Cerebellar cortex (tissue), 1 donor: Measurements from ENCODE around the gene KLF6.
"Not testable (repeated sequence)": the region's sequence is repeated elsewhere in the genome, so short reads cannot be mapped to it uniquely, and the experiment has no call there.

Experiments
- DNase-seq: peaks from one replicate; pipeline ENCODE4 v3.0.0-alpha.2; 2015; ENCODE audit warnings: low spot score

KLF6 gene

DNA sequence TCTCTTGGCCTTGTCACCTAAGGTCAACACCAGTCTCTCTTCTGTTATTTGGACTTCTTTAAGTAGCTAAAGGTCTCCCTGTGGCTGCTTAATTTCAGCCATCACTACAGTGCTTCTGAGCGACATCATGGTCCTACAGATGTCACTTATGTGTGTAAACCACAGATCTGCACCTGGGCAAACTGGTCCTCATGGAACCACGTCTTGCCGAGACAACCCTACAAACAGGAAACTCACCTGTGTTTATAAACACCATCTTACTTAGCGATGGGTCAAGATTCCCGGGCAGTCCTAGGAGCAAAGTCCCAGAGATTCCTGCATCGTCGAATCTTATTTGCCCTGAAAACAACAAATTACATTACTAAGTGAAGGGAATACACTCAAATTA is 27.8 kb downstream of the KLF6 start:
- no peak for DNase-seq

DNA sequence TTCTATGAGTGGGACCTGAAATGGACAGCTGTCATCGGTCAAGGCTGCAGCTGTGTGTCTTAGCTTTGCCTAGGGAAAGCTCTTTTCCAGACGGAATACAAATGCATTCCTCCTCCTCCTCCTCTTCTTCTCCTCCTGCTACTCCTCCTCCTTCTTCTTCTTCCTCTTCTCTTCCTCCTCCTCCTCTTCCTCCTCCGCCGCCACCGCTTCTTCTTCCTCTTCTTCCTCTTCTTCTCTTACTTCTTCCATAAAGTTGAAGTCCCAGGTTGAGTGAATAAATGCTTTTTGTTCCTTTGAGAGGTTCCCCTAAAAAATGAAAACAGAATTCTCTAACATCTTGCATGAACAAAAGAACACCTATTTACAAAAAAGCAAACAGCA is 28.7 kb downstream of the KLF6 start:
- no peak for DNase-seq

DNA sequence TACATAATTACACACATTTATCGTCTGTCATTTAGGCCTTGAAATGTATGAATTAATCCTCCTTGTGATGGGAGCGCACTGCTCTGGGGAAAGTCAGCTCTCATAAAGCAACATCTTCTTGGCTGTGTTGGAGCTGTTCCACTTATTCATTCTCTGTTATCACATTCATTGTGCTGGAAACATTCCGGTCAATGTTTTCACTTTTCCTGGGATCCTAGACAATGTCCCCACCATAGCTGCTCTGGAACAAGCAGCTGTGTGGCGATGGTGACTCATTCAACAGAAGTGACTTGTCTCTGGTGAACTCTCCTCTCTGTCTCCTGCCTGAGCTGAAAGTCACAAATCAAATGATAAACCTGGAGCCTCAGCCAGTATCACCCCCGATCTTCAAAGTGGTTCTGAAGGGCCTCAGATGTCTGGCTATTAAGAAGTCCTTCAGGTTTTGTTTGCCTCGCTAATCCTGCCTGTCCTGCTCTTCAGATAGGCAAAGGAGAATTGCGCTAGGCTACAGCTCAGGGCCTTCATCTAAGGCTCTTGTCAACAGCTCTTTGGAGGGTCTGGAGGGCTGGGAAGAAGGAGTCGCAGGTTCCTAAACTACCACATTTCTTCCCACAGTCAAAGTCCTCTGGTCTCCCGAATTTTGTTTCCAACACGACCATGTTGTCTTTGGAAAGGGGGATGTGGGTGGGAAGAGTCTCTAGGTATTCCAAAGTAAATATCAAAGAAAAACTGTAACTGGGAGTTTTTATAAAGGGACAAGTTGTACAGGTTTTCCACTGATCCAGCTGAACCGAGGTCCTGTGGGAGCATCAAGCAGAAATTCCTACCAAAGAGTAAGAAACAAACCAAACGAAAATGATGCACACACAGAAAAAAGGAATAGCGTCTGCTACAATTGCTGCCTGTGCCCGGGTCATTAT is 29.3 kb downstream of the KLF6 start:
- no peak for DNase-seq

DNA sequence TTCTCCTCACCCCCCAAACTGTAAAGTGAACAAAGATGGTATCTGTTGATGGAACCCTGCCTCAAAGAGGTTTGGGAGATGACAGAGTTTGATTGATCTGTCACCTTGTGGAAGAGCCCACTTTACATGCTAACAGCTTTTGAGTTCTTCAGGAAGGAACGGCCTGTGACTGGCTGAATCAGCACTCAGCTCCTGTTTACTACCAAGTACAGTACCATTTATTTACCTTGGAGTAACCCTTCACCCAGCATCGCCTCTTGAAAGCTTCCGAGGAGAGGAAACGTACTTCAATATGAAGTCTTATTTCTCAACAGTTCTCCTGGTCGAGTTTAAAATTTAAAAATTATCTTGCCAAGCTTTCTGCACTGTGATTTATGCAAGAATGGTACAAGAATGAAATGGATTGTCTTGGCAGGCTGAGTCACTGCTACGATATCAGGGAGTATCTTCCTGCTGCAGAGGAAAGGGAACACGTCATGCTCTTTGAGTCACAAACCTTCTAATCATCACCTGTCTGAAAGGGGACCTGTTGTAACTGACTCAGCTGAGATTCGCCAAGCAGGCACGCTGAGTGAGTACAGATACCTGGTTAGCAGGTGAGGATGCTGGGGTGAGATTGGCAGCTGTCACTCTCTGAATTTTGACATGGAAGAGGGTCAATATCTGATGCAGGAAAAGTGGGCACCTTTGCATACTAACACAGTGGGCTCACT is 30.1 kb downstream of the KLF6 start:
- no peak for DNase-seq

DNA sequence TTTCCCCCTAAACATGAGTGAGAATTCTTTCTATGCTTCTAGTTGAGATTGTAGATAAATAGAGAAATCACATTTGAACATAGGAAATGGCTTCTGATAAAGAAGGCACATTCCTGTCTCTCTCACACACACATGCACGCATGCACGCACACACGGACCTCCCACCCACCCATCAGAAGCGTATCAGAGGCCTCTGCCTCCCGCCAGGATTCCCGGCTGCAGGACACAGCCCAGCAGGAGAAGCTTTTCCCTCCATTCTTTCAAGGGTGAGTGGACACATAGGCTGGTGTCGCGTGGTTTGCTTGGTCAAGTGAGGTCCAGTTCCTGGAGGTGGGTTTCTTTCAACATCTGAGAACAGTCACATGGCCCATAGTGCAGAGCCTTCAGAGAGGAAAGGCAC is 34.2 kb downstream of the KLF6 start:
- DNase-seq: no peak

DNA sequence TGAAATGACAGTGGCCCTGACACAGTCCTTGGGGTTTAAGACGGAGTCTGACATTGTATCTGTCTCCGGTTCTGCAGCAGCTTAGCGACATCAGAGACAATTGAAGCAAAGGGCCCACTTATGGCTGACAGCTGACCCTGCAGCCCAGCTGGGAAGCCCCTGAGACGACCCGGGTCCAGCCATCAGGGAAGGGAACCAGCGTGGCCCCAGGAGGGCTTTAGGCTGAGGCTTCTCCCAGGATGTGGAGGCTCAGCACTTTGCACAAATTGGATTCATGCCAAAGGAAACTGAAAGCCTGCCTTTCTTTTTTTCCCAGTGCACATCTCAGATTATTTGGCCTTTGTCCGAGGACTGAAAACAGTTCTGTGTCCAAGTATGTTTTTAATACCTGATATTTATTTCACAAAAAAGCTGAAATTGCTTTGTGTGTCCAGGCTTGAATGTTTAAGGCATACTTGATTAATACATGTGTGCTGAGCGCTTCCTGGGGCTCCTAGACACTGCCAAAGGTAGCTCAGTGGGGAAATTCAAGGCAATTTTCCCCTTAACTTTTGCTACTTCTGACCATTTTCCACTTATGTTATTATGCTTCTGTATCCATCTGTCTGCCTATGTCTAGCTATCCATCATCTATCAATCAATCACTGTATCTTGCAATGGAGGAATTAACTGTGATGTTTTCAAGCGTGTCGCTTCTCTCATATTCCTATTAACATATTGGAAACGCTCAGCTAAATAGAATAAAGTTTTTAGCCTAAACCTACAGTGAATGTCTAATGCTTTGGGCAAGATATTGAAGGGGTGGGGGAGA is 34.8 kb downstream of the KLF6 start:
- no peak for DNase-seq

DNA sequence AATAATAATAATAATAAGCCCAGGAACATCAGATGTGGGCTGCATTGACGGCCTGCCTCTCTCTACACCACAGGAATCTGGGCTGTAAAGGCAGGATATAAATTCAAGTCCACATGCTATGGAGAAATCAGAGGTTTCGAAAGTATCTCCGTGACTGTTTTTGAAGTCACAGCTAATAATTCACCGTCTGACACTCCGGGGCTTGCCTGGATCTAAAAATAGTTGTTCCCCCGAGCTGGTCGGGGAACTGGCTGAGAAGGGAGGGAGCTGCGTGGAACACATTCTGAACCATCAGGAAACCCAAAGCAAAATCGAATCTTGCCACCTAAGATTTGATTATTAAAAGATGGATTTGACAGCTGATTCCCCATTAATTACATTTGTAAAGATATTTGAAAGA is 35.4 kb downstream of the KLF6 start:
- no peak for DNase-seq

DNA sequence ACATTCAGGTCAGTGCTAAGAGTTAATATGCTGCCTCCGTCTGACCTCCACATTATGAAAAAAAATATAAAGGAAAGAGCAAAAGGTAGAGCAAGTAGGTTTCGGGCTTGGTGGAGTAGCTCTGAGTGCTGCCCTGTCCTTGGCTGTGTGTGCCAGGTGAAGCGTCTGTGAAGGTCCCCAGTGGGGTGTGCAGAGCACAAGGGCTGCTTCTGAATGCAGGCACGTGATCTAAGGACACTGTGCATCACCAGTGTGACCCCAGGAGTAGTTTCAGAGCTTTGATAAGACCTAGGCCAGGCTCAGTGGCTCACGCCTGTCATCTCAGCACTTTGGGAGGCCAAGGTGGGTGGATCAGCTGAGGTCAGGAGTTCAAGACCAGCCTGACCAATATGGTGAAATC is 36.0 kb downstream of the KLF6 start:
- DNase-seq: no peak

DNA sequence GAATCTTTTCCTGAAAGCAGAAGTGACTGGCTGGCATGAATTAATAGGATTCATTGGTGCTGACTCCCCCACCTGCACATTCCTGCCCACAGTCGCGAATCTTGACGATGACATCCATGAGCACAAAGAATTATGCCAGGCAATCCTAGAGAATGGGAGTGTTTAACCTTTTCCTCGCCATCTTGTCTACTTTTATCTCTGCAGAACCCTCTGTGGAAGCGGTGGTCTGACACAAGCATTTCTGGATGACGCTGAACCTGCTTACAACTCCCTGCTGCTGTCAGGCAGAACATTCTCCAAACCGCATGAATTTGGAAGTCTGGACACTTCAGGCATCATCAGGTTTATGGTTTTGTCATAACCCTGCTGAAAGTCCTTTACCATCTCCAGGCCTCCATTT is 36.5 kb downstream of the KLF6 start:
- DNase-seq: no peak

DNA sequence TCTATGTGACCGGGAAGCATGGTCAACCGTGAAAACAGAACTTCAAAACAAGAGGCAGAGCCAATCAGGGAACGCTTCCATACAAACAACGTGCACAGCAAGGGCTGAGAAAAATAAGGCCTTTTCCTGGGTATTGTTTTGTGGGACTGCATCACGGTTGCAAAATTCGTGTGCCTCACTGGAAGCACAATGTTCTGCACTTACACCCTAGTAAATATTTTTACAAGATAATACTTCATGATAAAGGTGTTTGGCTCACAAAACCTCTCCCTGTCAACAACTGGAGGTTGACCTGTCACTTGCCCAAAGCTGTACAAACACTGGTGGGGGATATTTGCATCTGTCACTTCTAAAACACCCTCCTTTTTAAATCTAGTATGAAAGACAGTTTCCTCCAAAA is 37.0 kb downstream of the KLF6 start:
- no peak for DNase-seq

DNA sequence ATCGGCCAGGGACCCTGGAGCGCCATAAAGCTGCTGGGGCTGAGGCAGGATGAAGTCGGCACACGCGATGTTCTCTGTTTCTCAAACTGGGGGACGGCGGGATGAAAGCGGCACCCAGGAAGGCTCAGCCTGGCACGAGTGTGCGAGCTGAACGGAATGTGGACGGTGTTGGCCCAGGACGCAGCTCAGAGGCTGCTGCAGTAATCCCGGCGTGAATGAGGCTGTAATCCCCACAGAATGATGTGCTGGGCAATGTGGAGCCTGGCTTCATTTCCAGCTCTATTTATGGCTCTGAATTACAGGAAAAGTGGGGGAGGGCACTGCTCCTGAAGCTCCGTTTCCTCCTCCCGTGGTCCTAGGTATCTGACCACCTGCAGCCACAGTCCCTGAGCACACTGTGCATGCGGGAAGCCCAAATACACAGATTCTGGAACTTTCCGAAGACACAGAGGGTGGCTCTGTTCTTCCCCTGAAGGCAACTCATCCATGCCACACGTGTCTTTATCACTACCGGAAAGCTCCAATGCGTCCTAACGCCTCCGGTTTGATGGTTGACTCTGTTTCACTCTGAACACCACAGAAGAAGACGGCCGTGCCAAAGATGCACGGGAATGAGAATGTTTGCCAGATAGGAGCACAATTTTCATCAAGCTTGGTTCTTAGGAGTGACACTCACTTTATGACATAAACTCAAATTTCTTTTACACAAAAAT is 37.6 kb downstream of the KLF6 start:
- no peak for DNase-seq

DNA sequence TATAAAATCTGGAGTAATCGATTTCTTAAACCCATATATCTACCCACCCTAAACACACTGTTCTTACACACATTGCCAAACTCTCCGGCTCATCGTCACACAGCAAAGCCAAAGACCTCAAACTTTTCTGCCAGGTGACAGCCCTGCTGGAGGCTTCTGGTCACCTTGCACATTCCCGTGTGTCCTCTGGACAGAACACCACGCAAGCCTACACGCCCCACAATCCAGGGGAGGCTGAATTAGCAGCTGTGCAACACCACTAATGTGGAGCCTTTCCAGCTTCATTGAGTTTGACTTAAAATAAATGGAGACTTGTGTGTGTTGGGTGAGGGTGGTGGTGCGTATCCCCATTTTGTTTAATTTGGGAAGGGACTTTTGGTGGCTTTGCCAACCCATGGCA is 38.4 kb downstream of the KLF6 start:
- no peak for DNase-seq

DNA sequence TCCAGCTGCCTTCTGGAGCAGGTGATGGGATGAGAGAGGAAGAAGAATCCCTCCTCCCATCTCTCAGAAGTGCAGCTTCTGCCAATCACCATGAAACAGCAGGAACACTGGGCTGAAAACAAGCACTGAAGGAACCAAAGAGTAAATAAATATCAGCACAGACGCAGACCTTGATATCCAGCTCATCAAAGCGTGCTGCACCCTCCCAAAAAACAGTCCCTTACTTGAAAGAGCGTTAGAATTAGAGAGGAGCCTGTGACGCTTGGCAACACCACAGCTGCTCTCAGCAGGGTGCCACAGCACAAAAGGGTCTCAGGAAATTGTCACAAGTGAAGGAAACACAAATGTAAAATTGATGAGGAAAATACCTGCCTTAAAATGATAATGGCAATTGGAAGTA is 39.5 kb downstream of the KLF6 start:
- no peak for DNase-seq

DNA sequence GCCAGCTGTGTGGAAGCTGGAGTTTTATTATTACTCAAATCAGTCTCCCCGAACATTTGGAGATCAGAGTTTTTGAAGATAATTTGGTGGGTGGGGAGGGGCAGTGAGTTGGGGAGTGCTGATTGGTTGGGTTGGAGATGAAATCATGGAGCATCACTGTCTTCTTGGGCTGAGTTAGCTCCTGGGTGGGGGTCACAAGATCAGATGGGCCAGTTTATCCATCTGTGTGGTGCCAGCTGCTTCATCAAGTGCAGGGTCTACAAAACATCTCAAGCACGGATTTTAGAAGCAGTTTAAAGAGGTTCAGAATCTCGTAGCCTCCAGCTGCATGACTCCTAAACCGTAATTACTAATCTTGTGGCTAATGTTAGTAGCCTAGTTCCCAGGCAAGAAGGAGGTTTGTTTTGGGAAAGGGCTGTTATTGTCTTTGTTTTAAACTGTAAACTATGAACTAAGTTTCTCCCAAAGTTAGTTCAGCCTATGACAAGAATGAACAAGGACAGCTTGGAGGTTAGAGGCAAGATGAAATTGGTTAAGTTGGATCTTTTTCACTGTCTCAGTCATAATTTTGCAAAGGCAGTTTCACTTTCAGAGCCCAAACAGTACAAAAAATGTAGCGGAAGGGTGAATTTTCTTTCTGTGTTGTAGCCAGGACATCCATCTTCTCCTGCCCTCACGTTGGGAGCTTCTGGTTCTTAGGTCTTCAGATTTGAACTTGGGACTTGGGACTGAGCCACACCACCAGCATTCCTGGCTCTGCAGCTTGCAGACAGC is 43.1 kb downstream of the KLF6 start:
- no peak for DNase-seq

DNA sequence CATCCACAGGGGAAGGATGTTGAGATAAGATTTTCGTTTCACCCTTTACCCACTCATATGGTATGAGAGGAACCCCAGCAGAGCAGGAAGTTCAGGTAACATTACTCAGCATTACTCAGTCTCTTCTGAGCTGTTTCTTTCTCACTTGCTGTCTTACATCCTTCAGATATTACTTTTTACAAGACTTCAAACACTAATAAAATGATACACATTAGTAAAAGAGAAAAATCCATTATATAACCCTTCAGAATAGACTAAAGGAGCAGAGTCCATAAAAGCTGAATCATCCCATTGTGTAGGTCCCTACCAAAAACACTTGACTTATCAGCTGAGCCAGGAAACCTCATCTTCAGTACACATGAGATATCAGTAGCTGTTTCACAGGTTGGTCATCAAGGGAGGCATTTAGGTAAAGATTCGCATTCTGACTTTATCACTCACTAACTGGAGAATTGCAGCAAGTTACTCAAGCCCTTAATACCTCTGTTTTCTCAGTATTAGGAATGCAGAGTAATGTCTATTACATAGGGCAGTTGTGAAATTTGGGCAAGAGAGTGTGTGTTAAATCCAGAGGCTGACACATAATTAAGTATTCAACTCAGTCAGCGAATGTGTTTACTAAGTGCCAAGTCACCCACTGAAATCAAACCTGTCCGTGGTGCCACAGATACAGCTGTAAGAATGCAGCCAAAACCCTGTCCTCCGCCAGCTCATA is 44.7 kb downstream of the KLF6 start:
- DNase-seq: no peak

DNA sequence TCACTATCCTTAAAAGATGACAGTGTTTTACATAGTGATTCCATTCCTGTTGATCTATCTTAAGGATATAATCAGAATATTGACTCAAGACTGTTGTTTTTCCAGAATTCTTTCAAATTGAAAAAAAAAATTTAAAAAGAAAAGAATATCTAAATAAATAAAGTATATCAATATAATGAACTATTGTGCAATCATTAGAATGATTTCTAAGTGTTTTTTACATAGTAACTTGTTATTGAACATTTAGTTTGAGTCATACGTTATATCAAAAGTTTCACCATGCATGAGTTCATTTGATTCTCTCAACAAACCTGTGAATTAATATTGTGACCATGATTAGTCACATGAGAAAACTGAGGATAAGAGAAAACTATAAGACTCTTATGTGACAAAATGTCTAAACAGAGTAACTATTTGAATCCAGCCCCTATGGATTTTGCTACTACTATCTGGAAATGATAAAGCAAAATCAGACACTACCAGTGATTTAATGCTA is 46.1 kb downstream of the KLF6 start:
- DNase-seq: no peak

DNA sequence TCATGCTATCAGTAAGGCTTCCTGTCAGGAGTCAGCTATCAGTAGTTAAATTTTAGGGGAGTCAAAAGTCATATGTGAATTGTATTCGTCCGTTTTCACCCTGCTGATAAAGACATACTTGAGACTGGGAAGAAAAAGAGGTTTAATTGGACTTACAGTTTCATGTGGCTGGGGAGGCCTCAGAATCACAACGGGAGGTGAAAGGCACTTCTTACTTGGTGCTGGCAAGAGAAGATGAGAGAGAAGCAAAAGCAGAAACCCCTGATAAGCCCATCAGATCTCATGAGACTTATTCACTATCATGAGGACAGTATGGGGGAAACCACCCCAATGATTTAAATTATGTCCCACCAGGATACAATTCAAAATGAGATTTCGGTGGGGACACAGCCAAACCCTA is 47.1 kb downstream of the KLF6 start:
- DNase-seq: no peak

DNA sequence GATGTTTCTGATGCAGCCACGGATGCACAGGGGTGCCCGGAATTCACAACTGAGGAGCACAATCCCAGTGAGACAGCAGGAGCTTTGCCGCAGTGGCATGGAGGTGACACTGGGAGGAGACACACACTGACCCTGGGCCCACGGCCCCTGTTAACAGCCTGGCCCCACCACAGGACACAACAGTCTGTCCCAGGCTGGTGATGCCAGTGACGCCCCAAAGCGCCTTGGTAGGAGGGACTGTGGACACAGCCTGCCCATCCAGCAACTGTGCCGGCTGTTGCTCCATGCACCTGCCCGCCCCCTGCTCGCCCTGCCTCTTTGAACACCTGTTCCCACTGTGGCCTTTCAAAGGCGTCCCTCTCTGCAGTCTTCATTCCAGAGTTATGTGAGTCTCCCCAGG is 49.8 kb downstream of the KLF6 start:
- DNase-seq: peak; percentile 11

DNA sequence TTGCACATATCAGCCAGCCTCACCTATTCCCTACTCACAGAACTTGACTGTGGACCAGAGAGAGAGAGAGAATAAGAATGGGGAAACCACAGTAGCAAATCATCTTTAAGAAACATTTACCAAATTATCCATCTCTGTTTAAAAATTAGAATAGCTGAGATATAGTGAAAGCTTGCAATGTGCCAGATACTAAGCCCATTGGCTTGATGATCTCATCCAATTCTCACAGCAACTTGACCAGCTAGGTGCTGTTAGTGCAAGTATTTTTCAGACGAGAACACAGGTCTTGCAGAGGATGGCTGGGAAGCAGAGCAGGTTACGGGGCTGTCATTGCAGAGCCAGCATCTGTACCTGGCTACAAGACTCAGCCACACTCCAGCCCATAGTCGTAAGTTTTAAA is 50.9 kb downstream of the KLF6 start:
- no peak for DNase-seq

DNA sequence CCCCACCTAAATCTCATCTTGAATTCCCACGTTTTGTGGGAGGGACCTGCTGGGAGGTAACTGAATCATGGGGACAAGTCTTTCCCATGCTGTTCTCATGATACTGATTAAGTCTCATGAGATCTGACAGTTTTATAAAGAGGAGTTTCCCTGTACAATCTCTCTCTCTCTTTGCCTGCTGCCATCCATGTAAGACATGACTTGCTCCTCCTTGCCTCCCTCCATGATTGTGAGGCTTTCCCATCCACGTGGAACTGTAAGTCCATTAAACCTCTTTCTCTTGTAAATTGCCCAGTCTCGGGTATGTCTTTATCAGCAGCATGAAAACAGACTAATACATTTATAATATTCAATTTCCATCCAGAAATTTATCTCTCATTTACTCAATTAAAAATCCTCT is 52.8 kb downstream of the KLF6 start:
- not testable (repeated sequence) for DNase-seq
